Measurements from ENCODE around the gene SSNA1. TPM values are rescaled to one million over a fixed set of nuclear protein-coding genes. Genes with fewer than 3 reads are reported as not detected.

Gene SSNA1
- total RNA-seq, 2 donors from 2014 or later = 114 to 124 TPM

DNA sequence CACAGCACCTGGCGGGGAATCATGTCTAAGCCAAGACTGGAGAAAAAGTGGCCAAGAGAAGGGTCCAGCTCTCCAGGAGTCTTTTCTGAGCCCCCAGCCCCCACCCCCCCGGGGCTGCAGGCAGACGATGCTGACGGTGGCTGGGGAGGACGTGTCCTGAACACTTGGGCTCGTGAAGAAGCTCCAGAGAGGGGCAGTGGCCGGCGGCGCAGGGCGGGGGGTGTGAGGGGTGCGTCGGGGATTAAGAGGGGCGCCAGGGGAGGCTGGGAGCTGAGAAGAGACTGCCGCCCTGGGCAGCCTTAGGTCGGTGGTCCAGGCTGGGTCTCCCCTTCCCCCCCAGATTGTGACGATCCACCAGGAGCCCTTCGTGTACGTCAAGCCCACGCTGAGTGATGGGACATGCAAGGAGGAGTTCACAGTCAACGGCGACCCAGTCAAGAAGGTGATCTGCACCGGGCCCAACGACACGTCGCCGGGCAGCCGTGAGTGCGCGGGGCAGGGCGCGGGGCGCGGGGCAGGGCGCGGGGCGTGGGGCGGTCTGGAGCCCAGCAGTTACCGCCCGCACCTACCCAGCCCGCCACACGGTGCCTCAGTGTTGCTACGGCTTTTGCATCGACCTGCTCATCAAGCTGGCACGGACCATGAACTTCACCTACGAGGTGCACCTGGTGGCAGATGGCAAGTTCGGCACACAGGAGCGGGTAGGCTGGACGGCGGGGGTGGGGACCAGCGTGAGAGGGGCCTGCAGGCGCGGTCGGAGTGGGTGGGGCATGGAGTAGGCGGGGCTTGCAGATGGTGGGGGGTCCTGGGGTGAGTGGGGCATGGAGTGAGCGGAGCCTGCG is 27.5 kb upstream of the SSNA1 start:
- H3K27me3 ChIP-seq (replicated peaks; ENCODE audit: insufficient read depth) = peaks cover 7% of the 10 kb centered on the region
- no peak overlapping the region for H3K4me3 ChIP-seq
- no peak overlapping the region for H3K27ac ChIP-seq
- WGBS = 30% methylated on average over 56 of the region's 56 CpGs
- no peak for DNase-seq (ENCODE audit: low spot score)
- no peaks in the 10 kb centered on the region for H3K9me3 ChIP-seq
- peaks cover 10% of the 10 kb centered on the region for H3K4me1 ChIP-seq (replicated peaks)
- H3K36me3 ChIP-seq = no peaks in the 10 kb centered on the region
- intact Hi-C loops (cut with DNase I) = no loop called here
- TF ChIP-seq POLR2A (IDR thresholded peaks at IDR 0.05) (no peak), CTCF (IDR thresholded peaks at IDR 0.05) (no peak)

DNA sequence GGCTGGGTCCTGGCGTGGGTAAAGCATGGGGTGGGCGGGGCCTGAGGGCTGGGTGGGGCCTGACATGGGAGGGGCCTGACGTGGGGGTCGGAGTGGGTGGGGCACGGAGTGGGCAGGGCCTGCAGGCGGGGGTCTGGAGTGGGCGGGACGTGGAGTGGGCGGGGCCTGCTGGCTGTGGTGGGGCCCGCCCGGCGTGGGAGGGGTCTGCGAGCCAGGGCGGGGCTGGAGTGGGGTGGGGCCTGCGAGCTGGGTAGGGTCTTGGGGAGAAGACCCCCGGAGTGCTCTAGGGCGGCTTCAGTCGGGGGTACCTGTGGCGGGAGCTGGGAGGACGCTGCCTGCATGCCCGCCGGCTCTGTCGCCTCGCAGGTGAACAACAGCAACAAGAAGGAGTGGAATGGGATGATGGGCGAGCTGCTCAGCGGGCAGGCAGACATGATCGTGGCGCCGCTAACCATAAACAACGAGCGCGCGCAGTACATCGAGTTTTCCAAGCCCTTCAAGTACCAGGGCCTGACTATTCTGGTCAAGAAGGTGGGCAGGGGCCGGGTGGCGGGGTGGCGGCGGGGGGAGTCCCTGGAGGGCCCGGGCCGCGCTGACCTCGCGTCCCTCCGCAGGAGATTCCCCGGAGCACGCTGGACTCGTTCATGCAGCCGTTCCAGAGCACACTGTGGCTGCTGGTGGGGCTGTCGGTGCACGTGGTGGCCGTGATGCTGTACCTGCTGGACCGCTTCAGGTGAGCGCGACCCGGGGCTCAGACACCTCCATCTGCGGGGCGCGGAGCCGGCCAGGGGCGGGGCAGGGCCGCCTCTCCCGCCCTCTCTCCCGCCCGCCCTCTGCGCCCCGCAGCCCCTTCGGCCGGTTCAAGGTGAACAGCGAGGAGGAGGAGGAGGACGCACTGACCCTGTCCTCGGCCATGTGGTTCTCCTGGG is 26.7 kb upstream of the SSNA1 start:
- intact Hi-C loops (cut with DNase I) = no loop called here
- Histone ChIP-seq H3K27ac (no peak overlapping the region), H3K4me1 (replicated peaks) (peaks cover 10% of the 10 kb centered on the region), H3K4me3 (peak overlapping the region in 1 of 2 donors; percentile 25), H3K36me3 (no peaks in the 10 kb centered on the region), H3K27me3 (replicated peaks; ENCODE audit: insufficient read depth) (peaks cover 7% of the 10 kb centered on the region), H3K9me3 (no peaks in the 10 kb centered on the region)
- TF ChIP-seq CTCF (IDR thresholded peaks at IDR 0.05) (no peak), POLR2AphosphoS5 (IDR thresholded peaks at IDR 0.05) (no peak), POLR2A (IDR thresholded peaks at IDR 0.05) (no peak)
- WGBS = 2% methylated on average over 59 of the region's 71 CpGs
- DNase-seq (ENCODE audit: low spot score) = no peak

GRCh38 chr9:137162505-137163364 is 25.7 kb upstream of the SSNA1 start:
- 8% methylated on average over 60 of the region's 74 CpGs for WGBS
- DNase-seq (ENCODE audit: low spot score) = peak; percentile 71
- Histone ChIP-seq H3K9me3 (no peaks in the 10 kb centered on the region), H3K4me1 (replicated peaks) (peaks cover 10% of the 10 kb centered on the region), H3K27me3 (replicated peaks; ENCODE audit: insufficient read depth) (peaks cover 7% of the 10 kb centered on the region), H3K4me3 (peak overlapping the region in 1 of 2 donors; percentile 25), H3K27ac (peak overlapping the region; percentile 38 to 68), H3K36me3 (no peaks in the 10 kb centered on the region)
- intact Hi-C loops (cut with DNase I) = no loop called here
- TF ChIP-seq POLR2A (IDR thresholded peaks at IDR 0.05) (no peak), CTCF (IDR thresholded peaks at IDR 0.05) (peak in 3 of 4 experiments; percentile 31 to 57 (median 49))

DNA sequence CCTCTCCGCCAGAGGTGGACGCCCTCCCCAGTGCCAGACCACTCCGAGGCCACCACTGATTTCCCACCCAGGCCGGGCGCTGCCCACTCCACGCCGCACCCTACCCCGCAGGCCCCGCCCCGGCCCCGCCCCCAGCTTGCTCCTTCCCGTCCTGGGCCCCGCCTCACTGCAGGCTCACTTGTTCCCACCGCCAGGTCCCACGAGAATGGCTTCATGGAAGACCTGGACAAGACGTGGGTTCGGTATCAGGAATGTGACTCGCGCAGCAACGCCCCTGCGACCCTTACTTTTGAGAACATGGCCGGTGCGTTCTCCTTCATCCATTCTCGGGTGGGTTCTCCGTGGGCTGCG is 25.1 kb upstream of the SSNA1 start:
- Histone ChIP-seq H3K4me3 (peak overlapping the region in 1 of 2 donors; percentile 25), H3K27me3 (replicated peaks; ENCODE audit: insufficient read depth) (peaks cover 7% of the 10 kb centered on the region), H3K9me3 (no peaks in the 10 kb centered on the region), H3K4me1 (replicated peaks) (peaks cover 10% of the 10 kb centered on the region), H3K36me3 (no peaks in the 10 kb centered on the region), H3K27ac (peak overlapping the region; percentile 38 to 68)
- 25% methylated on average over 25 of the region's 26 CpGs for WGBS
- intact Hi-C loops (cut with DNase I) = no loop called here
- DNase-seq (ENCODE audit: low spot score) = peak; percentile 30
- TF ChIP-seq POLR2AphosphoS5 (IDR thresholded peaks at IDR 0.05) (no peak), CTCF (IDR thresholded peaks at IDR 0.05) (no peak), POLR2A (IDR thresholded peaks at IDR 0.05) (no peak)
